Progenitor cell of endocrine pancreas (in vitro differentiated cells): ENCODE measurements around the gene CPEB1. TPM values are rescaled to one million over a fixed set of nuclear protein-coding genes. Genes with fewer than 3 reads are reported as not detected.

Experiments
- DNase-seq: peaks from one replicate; pipeline ENCODE4 v3.0.0; 2021; ENCODE audit warnings: low spot score; ENCODE audit not compliant: unreplicated experiment
- H3K27ac Mint-ChIP-seq: 2 replicates; pipeline ENCODE4 v1.8.0; 2021; ENCODE audit warnings: mild to moderate bottlenecking, moderate library complexity, mixed read lengths
- H3K27me3 Mint-ChIP-seq: 2 replicates; pipeline ENCODE4 v1.8.0; 2021; ENCODE audit warnings: mixed read lengths
- H3K36me3 Mint-ChIP-seq: 2 replicates; pipeline ENCODE4 v1.8.0; 2022; ENCODE audit warnings: mixed read lengths; ENCODE audit not compliant: insufficient read depth
- H3K4me1 Mint-ChIP-seq: 2 replicates; pipeline ENCODE4 v1.8.0; 2021; ENCODE audit warnings: low read depth, mixed read lengths
- H3K4me3 Mint-ChIP-seq: 2 replicates; pipeline ENCODE4 v1.8.0; 2021; ENCODE audit warnings: low read depth, mild to moderate bottlenecking, moderate library complexity, mixed read lengths
- H3K9me3 Mint-ChIP-seq: 2 replicates; pipeline ENCODE4 v1.8.0; 2021; ENCODE audit warnings: low read depth, mixed read lengths
- total RNA-seq: library from RNA; stranded (reverse); gene quantifications from 2 replicates; pipeline ENCODE4 v1.2.1, GENCODE V29; 2021
- TF ChIP-seq, protein P1 (sequence below): fragments of 200-600 bp; sonication (generic); IDR thresholded peaks from one replicate; pipeline ENCODE4 v1.5.0; 2021; ENCODE audit warnings: antibody characterized with exemption, mild to moderate bottlenecking; ENCODE audit not compliant: unreplicated experiment

CPEB1 gene
- total RNA-seq, 1 donor from 2014 or later = 0.60 TPM

DNA sequence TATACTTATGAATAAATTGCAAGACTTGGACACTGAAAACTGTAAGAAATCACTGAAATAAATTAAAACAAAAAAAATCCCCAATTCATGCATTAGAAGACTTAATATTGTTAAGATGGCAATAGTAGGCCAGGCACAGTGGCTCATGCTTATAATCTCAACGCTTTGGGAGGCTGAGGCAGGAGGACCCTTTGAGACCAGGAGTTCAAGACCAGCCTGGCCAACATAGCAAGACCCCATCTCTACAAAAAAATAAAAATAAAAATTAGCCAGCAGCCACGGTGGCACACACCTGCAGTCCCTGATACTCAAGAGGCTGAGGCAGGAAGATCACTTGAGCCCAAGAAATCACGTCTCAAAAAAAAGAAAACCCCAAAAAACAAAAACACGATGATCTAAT, 35.8 kb downstream of the CPEB1 start:
- no peak overlapping the region for H3K27ac Mint-ChIP-seq
- H3K36me3 Mint-ChIP-seq = no peaks in the 10 kb centered on the region
- no peaks in the 10 kb centered on the region for H3K27me3 Mint-ChIP-seq
- H3K4me1 Mint-ChIP-seq = no peaks in the 10 kb centered on the region
- DNase-seq = no peak
- no peak overlapping the region for H3K4me3 Mint-ChIP-seq
- no peaks in the 10 kb centered on the region for H3K9me3 Mint-ChIP-seq
- TF ChIP-seq, protein P1, sequence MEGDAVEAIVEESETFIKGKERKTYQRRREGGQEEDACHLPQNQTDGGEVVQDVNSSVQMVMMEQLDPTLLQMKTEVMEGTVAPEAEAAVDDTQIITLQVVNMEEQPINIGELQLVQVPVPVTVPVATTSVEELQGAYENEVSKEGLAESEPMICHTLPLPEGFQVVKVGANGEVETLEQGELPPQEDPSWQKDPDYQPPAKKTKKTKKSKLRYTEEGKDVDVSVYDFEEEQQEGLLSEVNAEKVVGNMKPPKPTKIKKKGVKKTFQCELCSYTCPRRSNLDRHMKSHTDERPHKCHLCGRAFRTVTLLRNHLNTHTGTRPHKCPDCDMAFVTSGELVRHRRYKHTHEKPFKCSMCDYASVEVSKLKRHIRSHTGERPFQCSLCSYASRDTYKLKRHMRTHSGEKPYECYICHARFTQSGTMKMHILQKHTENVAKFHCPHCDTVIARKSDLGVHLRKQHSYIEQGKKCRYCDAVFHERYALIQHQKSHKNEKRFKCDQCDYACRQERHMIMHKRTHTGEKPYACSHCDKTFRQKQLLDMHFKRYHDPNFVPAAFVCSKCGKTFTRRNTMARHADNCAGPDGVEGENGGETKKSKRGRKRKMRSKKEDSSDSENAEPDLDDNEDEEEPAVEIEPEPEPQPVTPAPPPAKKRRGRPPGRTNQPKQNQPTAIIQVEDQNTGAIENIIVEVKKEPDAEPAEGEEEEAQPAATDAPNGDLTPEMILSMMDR = no peak

DNA sequence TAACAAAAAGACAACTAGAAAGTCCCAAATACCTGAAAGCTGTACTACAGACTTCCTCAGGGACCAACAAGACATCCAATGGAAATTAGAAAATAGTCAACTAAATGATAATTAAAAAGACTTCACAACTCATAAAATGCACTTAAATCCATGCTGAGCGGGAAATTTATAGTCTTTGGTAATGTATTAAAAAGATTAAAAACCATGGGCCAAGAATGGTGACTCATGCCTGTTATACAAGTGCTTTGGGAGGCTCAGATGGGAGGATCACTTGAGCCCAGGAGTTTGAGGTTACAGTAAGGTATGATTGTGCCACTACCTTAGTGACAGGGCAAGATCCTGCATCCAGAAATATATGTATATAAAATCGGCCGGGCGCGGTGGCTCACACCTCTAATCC, 45.0 kb downstream of the CPEB1 start:
- Mint-ChIP-seq H3K27ac (no peak overlapping the region), H3K9me3 (no peaks in the 10 kb centered on the region), H3K4me1 (no peaks in the 10 kb centered on the region), H3K27me3 (peaks cover 1% of the 10 kb centered on the region), H3K36me3 (no peaks in the 10 kb centered on the region), H3K4me3 (no peak overlapping the region)
- no peak for DNase-seq
- TF ChIP-seq, protein P1 = no peak

DNA sequence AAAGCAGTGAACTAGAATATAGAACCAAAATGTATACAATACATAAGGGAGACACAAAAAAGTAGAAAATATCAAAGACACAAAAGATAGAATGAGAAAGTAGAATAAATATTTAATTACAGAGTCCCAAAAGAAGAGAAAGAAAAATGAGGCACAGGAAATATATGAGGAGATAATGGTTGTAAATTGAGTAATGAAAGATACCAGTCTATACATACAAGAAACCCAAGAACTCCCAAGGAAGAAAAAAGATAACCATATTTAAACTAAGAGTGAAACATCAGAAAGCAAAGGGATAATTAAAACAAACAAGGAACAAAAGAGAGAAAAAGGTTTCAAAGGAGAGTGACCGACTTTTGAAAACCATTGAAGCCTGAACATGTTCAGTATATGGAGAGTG, 47.3 kb downstream of the CPEB1 start:
- no peak overlapping the region for H3K4me3 Mint-ChIP-seq
- no peaks in the 10 kb centered on the region for H3K4me1 Mint-ChIP-seq
- H3K9me3 Mint-ChIP-seq = no peaks in the 10 kb centered on the region
- no peak for DNase-seq
- no peaks in the 10 kb centered on the region for H3K36me3 Mint-ChIP-seq
- TF ChIP-seq, protein P1 = no peak
- peaks cover 5% of the 10 kb centered on the region for H3K27me3 Mint-ChIP-seq
- H3K27ac Mint-ChIP-seq = no peak overlapping the region

DNA sequence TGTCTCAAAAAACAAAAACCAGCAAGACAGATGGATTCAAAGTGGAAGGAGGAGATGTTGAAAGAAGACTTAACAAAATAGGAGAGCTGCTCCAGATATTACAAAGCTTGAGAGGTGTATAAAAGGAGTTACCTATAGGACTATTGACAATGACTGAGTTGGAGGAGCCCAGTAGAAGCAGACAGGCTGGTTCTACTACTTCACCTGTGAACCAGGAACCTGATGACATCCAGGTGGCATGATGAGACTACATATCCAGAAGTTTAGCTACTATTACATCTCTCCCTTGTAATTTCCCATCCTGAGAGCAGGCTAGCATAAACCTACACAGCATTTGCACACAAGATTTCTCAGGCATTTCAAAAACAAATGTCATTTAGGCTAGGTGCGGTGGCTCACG, 49.3 kb downstream of the CPEB1 start:
- DNase-seq = no peak
- TF ChIP-seq, protein P1 = no peak

DNA sequence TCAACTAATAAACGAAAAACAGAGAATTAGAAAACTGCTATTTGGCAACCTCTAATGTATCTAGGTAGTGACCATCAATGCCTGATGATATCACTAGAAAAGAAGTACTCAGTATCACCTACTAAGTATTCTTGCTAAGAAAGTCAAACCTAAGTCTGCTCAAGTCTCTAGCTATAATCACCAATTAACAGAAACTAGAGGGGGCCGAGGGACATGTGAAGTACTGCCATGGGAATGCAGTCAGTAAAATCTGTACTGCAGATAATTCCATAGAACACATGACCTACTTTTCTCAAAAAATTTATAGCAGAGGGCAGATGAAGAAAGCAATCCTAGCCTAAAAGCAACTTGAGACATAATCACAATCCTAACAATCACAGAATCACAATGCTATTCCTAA, 51.4 kb downstream of the CPEB1 start:
- H3K9me3 Mint-ChIP-seq = no peaks in the 10 kb centered on the region
- no peak overlapping the region for H3K27ac Mint-ChIP-seq
- no peak overlapping the region for H3K4me3 Mint-ChIP-seq
- no peaks in the 10 kb centered on the region for H3K36me3 Mint-ChIP-seq
- TF ChIP-seq, protein P1 = no peak
- DNase-seq = no peak
- peaks cover 13% of the 10 kb centered on the region for H3K27me3 Mint-ChIP-seq
- H3K4me1 Mint-ChIP-seq = no peaks in the 10 kb centered on the region

More for the DNA sequence above, 49.3 kb downstream of the CPEB1 start:
- no peaks in the 10 kb centered on the region for H3K36me3 Mint-ChIP-seq
- H3K9me3 Mint-ChIP-seq = no peaks in the 10 kb centered on the region
- no peaks in the 10 kb centered on the region for H3K4me1 Mint-ChIP-seq
- no peak overlapping the region for H3K4me3 Mint-ChIP-seq
- no peak overlapping the region for H3K27ac Mint-ChIP-seq
- peaks cover 13% of the 10 kb centered on the region for H3K27me3 Mint-ChIP-seq
